Activated T-cell treated with anti-CD3 and anti-CD28 coated beads, Interleukin-2, amount 50 U/mL, for 72 hours (primary cell): ENCODE measurements around the gene SMAD9. TPM values are rescaled to one million over a fixed set of nuclear protein-coding genes. Genes with fewer than 3 reads are reported as not detected.
A peak's percentile ranks its signal among the peaks of the same experiment; 100 is the strongest.

Source experiments
- ATAC-seq, 2 donors: fragments of 150-1000 bp; cut with Tn5 transposase; replicated peaks in 1 of 2; 2 replicates each; pipeline ENCODE4 v1.10.0; 2021; ENCODE audit warnings: moderate library complexity in 2 of 2, mild to moderate bottlenecking in 1 of 2
- DNase-seq, 2 donors: peaks; one replicate each; pipeline ENCODE4 v3.0.0; 2021 to 2022; ENCODE audit warnings: mixed read lengths in 1 of 2
- H3K27ac Mint-ChIP-seq: one replicate; pipeline ENCODE4 v1.8.0; 2022; ENCODE audit warnings: mild to moderate bottlenecking, moderate library complexity, mixed read lengths
- H3K27me3 Mint-ChIP-seq: one replicate; pipeline ENCODE4 v1.8.0; 2022; ENCODE audit warnings: low read depth, mixed read lengths
- H3K36me3 Mint-ChIP-seq, 2 donors: one replicate each; pipeline ENCODE4 v1.8.0; 2022; ENCODE audit warnings: mixed read lengths in 2 of 2, mild to moderate bottlenecking in 1 of 2; ENCODE audit not compliant: insufficient read depth in 2 of 2
- H3K4me1 Mint-ChIP-seq: one replicate; pipeline ENCODE4 v1.8.0; 2022; ENCODE audit warnings: low read depth, mixed read lengths
- H3K4me3 Mint-ChIP-seq, 2 donors: one replicate each; pipeline ENCODE4 v1.8.0; 2022; ENCODE audit warnings: mild to moderate bottlenecking in 2 of 2, mixed read lengths in 2 of 2, moderate library complexity in 2 of 2
- H3K9me3 Mint-ChIP-seq, 2 donors: one replicate each; pipeline ENCODE4 v1.8.0; 2022; ENCODE audit warnings: mixed read lengths in 2 of 2
- total RNA-seq, 2 donors: library from RNA; stranded (reverse); gene quantifications; one replicate each; pipeline ENCODE4 v1.2.3, GENCODE V29; 2022

SMAD9 gene
- total RNA-seq, 2 donors from 2014 or later, result not detected

GRCh38 chr13:36875431-36875830, 44.6 kb downstream of the SMAD9 start:
- no peaks in the 10 kb centered on the region for H3K9me3 Mint-ChIP-seq

GRCh38 chr13:36872621-36873020, 47.4 kb downstream of the SMAD9 start:
- no peak overlapping the region for H3K27ac Mint-ChIP-seq
- no peaks in the 10 kb centered on the region for H3K36me3 Mint-ChIP-seq
- DNase-seq, result no peak
- H3K4me1 Mint-ChIP-seq, result no peaks in the 10 kb centered on the region
- no peaks in the 10 kb centered on the region for H3K9me3 Mint-ChIP-seq
- no peak for ATAC-seq
- H3K4me3 Mint-ChIP-seq, result no peak overlapping the region
- H3K27me3 Mint-ChIP-seq, result peaks cover 11% of the 10 kb centered on the region

More at GRCh38 chr13:36875431-36875830, 44.6 kb downstream of the SMAD9 start:
- Mint-ChIP-seq H3K4me3 (no peak overlapping the region), H3K27ac (no peak overlapping the region), H3K4me1 (no peaks in the 10 kb centered on the region), H3K36me3 (no peaks in the 10 kb centered on the region), H3K27me3 (peaks cover 17% of the 10 kb centered on the region)
- DNase-seq (no peak), ATAC-seq (no peak)

GRCh38 chr13:36870050-36870692, 49.9 kb downstream of the SMAD9 start:
- no peaks in the 10 kb centered on the region for H3K4me1 Mint-ChIP-seq
- no peak overlapping the region for H3K27ac Mint-ChIP-seq
- no peak for DNase-seq
- H3K36me3 Mint-ChIP-seq, result no peaks in the 10 kb centered on the region
- H3K27me3 Mint-ChIP-seq, result peaks cover 17% of the 10 kb centered on the region
- no peak overlapping the region for H3K4me3 Mint-ChIP-seq
- ATAC-seq, result no peak
- no peaks in the 10 kb centered on the region for H3K9me3 Mint-ChIP-seq

- H3K4me3 Mint-ChIP-seq, result no peak overlapping the region
- no peak for DNase-seq
- H3K27ac Mint-ChIP-seq, result no peak overlapping the region
- H3K9me3 Mint-ChIP-seq, result no peaks in the 10 kb centered on the region
- ATAC-seq, result no peak
- H3K27me3 Mint-ChIP-seq, result peaks cover 24% of the 10 kb centered on the region
- no peaks in the 10 kb centered on the region for H3K36me3 Mint-ChIP-seq
- H3K4me1 Mint-ChIP-seq, result no peaks in the 10 kb centered on the region
Measured at GRCh38 chr13:36866232-36866631, 53.8 kb downstream of the SMAD9 start.

GRCh38 chr13:36865265-36865664, 54.8 kb downstream of the SMAD9 start:
- ATAC-seq (no peak), DNase-seq (no peak)
- no peaks in the 10 kb centered on the region for H3K9me3 Mint-ChIP-seq
- no peak overlapping the region for H3K4me3 Mint-ChIP-seq
- H3K4me1 Mint-ChIP-seq, result no peaks in the 10 kb centered on the region
- H3K36me3 Mint-ChIP-seq, result no peaks in the 10 kb centered on the region
- H3K27me3 Mint-ChIP-seq, result peaks cover 24% of the 10 kb centered on the region
- no peak overlapping the region for H3K27ac Mint-ChIP-seq

- no peak for DNase-seq
- Mint-ChIP-seq H3K4me1 (no peaks in the 10 kb centered on the region), H3K27me3 (peaks cover 24% of the 10 kb centered on the region), H3K36me3 (no peaks in the 10 kb centered on the region), H3K9me3 (no peaks in the 10 kb centered on the region), H3K4me3 (no peak overlapping the region), H3K27ac (no peak overlapping the region)
- no peak for ATAC-seq
Measured at GRCh38 chr13:36862722-36863121, 57.3 kb downstream of the SMAD9 start.

- ATAC-seq (no peak), DNase-seq (no peak)
- Mint-ChIP-seq H3K27me3 (peaks cover 24% of the 10 kb centered on the region), H3K4me1 (peaks cover 5% of the 10 kb centered on the region), H3K27ac (no peak overlapping the region), H3K4me3 (no peak overlapping the region), H3K36me3 (no peaks in the 10 kb centered on the region), H3K9me3 (no peaks in the 10 kb centered on the region)
Measured at GRCh38 chr13:36862002-36862685, 57.9 kb downstream of the SMAD9 start.

GRCh38 chr13:36859259-36859658, 60.8 kb downstream of the SMAD9 start:
- Mint-ChIP-seq H3K4me3 (no peak overlapping the region), H3K27me3 (peaks cover 14% of the 10 kb centered on the region), H3K4me1 (peaks cover 5% of the 10 kb centered on the region), H3K27ac (no peak overlapping the region), H3K9me3 (no peaks in the 10 kb centered on the region), H3K36me3 (no peaks in the 10 kb centered on the region)
- ATAC-seq (no peak), DNase-seq (no peak)

GRCh38 chr13:36858290-36858689, 61.7 kb downstream of the SMAD9 start:
- no peaks in the 10 kb centered on the region for H3K36me3 Mint-ChIP-seq
- H3K9me3 Mint-ChIP-seq, result no peaks in the 10 kb centered on the region
- peaks cover 5% of the 10 kb centered on the region for H3K4me1 Mint-ChIP-seq
- H3K4me3 Mint-ChIP-seq, result no peak overlapping the region
- ATAC-seq (peak; percentile 36 to 42), DNase-seq (no peak)
- peaks cover 6% of the 10 kb centered on the region for H3K27me3 Mint-ChIP-seq
- H3K27ac Mint-ChIP-seq, result no peak overlapping the region

GRCh38 chr13:36857253-36857652, 62.8 kb downstream of the SMAD9 start:
- Mint-ChIP-seq H3K4me1 (peaks cover 5% of the 10 kb centered on the region), H3K4me3 (no peak overlapping the region), H3K36me3 (no peaks in the 10 kb centered on the region), H3K9me3 (no peaks in the 10 kb centered on the region), H3K27ac (no peak overlapping the region), H3K27me3 (peaks cover 6% of the 10 kb centered on the region)
- DNase-seq (no peak), ATAC-seq (no peak)

GRCh38 chr13:36850790-36851438, 69.1 kb downstream of the SMAD9 start:
- Mint-ChIP-seq H3K4me3 (no peak overlapping the region), H3K36me3 (no peaks in the 10 kb centered on the region), H3K4me1 (no peaks in the 10 kb centered on the region), H3K27ac (no peak overlapping the region), H3K27me3 (peaks cover 15% of the 10 kb centered on the region), H3K9me3 (no peaks in the 10 kb centered on the region)
- ATAC-seq, result no peak
- DNase-seq, result peak; percentile 3 to 6

GRCh38 chr13:36848199-36848982, 71.6 kb downstream of the SMAD9 start:
- ATAC-seq (peak in 1 of 2 donors; percentile 53), DNase-seq (peak in 1 of 2 donors; percentile 5)
- no peaks in the 10 kb centered on the region for H3K4me1 Mint-ChIP-seq
- H3K27ac Mint-ChIP-seq, result no peak overlapping the region
- H3K36me3 Mint-ChIP-seq, result no peaks in the 10 kb centered on the region
- no peak overlapping the region for H3K4me3 Mint-ChIP-seq
- H3K9me3 Mint-ChIP-seq, result no peaks in the 10 kb centered on the region
- H3K27me3 Mint-ChIP-seq, result peaks cover 11% of the 10 kb centered on the region

GRCh38 chr13:36847606-36848005, 72.4 kb downstream of the SMAD9 start:
- H3K27me3 Mint-ChIP-seq, result peaks cover 11% of the 10 kb centered on the region
- H3K36me3 Mint-ChIP-seq, result no peaks in the 10 kb centered on the region
- ATAC-seq, result no peak
- H3K9me3 Mint-ChIP-seq, result no peaks in the 10 kb centered on the region
- no peak for DNase-seq
- no peak overlapping the region for H3K27ac Mint-ChIP-seq
- no peak overlapping the region for H3K4me3 Mint-ChIP-seq
- no peaks in the 10 kb centered on the region for H3K4me1 Mint-ChIP-seq
